Activated naive CD4-positive, alpha-beta T cell treated with anti-CD3 and anti-CD28 coated beads, Interleukin-2, amount 50 U/mL, for 72 hours (primary cell): ENCODE data around the gene KCNA10. TPM values are rescaled to one million over a fixed set of nuclear protein-coding genes. Genes with fewer than 3 reads are reported as not detected.

Source experiments
- ATAC-seq, 2 donors: fragments of 150-1000 bp; cut with Tn5 transposase; 2 replicates each; pipeline ENCODE4 v1.10.0; 2021; ENCODE audit warnings: mild to moderate bottlenecking in 2 of 2, moderate library complexity in 2 of 2
- DNase-seq, 2 donors: peaks; one replicate each; pipeline ENCODE4 v3.0.0; 2021 to 2022; ENCODE audit warnings: low spot score in 2 of 2
- H3K27ac Mint-ChIP-seq, 2 donors: one replicate each; pipeline ENCODE4 v1.8.0; 2022; ENCODE audit warnings: mild to moderate bottlenecking in 2 of 2, mixed read lengths in 2 of 2
- H3K36me3 Mint-ChIP-seq, 2 donors: one replicate each; pipeline ENCODE4 v1.8.0; 2022; ENCODE audit warnings: mixed read lengths in 2 of 2
- H3K9me3 Mint-ChIP-seq, 2 donors: one replicate each; pipeline ENCODE4 v1.8.0; 2022; ENCODE audit warnings: mixed read lengths in 2 of 2
- total RNA-seq, 2 donors: library from RNA; stranded (reverse); gene quantifications; one replicate each; pipeline ENCODE4 v1.2.3, GENCODE V29; 2022

Gene KCNA10
- total RNA-seq = not detected

GRCh38 chr1:110519125-110519810 is at the start of gene KCNA10:
TSS of gene KCNA10 (minus strand) at chr1:110519175. CDS start at chr1:110518787, 388 bp downstream.
- ATAC-seq = no peak

GRCh38 chr1:110566836-110567235 is 47.9 kb upstream of the KCNA10 start:
- no peak overlapping the region for H3K27ac Mint-ChIP-seq
- H3K9me3 Mint-ChIP-seq = no peaks in the 10 kb centered on the region
- ATAC-seq (no peak), DNase-seq (no peak)
- H3K36me3 Mint-ChIP-seq = no peaks in the 10 kb centered on the region

More at GRCh38 chr1:110519125-110519810, at the start of gene KCNA10:
- Mint-ChIP-seq H3K36me3 (no peaks in the 10 kb centered on the region), H3K27ac (no peak within 1 kb of the TSS), H3K9me3 (no peaks in the 10 kb centered on the region)
- no peak for DNase-seq

- no peak for ATAC-seq
- Mint-ChIP-seq H3K27ac (no peak overlapping the region), H3K36me3 (no peaks in the 10 kb centered on the region), H3K9me3 (no peaks in the 10 kb centered on the region)
- DNase-seq = no peak
Measured at GRCh38 chr1:110565565-110565964, 46.6 kb upstream of the KCNA10 start.

- no peak for DNase-seq
- no peak for ATAC-seq
- no peaks in the 10 kb centered on the region for H3K36me3 Mint-ChIP-seq
- H3K27ac Mint-ChIP-seq = no peak overlapping the region
- H3K9me3 Mint-ChIP-seq = no peaks in the 10 kb centered on the region
Measured at GRCh38 chr1:110563089-110563488, 44.1 kb upstream of the KCNA10 start.

GRCh38 chr1:110561596-110561995 is 42.6 kb upstream of the KCNA10 start:
- Mint-ChIP-seq H3K36me3 (no peaks in the 10 kb centered on the region), H3K27ac (no peak overlapping the region), H3K9me3 (no peaks in the 10 kb centered on the region)
- ATAC-seq = no peak
- no peak for DNase-seq

GRCh38 chr1:110559157-110559556 is 40.2 kb upstream of the KCNA10 start:
- DNase-seq = no peak
- Mint-ChIP-seq H3K9me3 (no peaks in the 10 kb centered on the region), H3K27ac (no peak overlapping the region), H3K36me3 (no peaks in the 10 kb centered on the region)
- ATAC-seq = peak; percentile 55 to 73

- ATAC-seq (no peak), DNase-seq (no peak)
- Mint-ChIP-seq H3K27ac (no peak overlapping the region), H3K36me3 (no peaks in the 10 kb centered on the region), H3K9me3 (no peaks in the 10 kb centered on the region)
Measured at GRCh38 chr1:110557481-110557880, 38.5 kb upstream of the KCNA10 start.

- no peaks in the 10 kb centered on the region for H3K9me3 Mint-ChIP-seq
- H3K36me3 Mint-ChIP-seq = no peaks in the 10 kb centered on the region
- no peak overlapping the region for H3K27ac Mint-ChIP-seq
- DNase-seq = no peak
- ATAC-seq = no peak
Measured at GRCh38 chr1:110556471-110556807, 37.5 kb upstream of the KCNA10 start.

- peak in 1 of 2 donors; percentile 5 for ATAC-seq
- DNase-seq = no peak
- Mint-ChIP-seq H3K9me3 (no peaks in the 10 kb centered on the region), H3K27ac (no peak overlapping the region), H3K36me3 (no peaks in the 10 kb centered on the region)
Measured at GRCh38 chr1:110555807-110556470, 37.0 kb upstream of the KCNA10 start.

GRCh38 chr1:110554871-110555801 is 36.2 kb upstream of the KCNA10 start:
- Mint-ChIP-seq H3K36me3 (no peaks in the 10 kb centered on the region), H3K27ac (no peak overlapping the region), H3K9me3 (no peaks in the 10 kb centered on the region)
- peak in 1 of 2 donors; percentile 63 for DNase-seq
- peak; percentile 72 to 89 for ATAC-seq

- ATAC-seq (no peak), DNase-seq (no peak)
- Mint-ChIP-seq H3K9me3 (no peaks in the 10 kb centered on the region), H3K36me3 (no peaks in the 10 kb centered on the region), H3K27ac (no peak overlapping the region)
Measured at GRCh38 chr1:110551278-110551809, 32.4 kb upstream of the KCNA10 start.

- Mint-ChIP-seq H3K36me3 (no peaks in the 10 kb centered on the region), H3K9me3 (no peaks in the 10 kb centered on the region), H3K27ac (no peak overlapping the region)
- ATAC-seq (no peak), DNase-seq (no peak)
Measured at GRCh38 chr1:110549831-110550230, 30.9 kb upstream of the KCNA10 start.

GRCh38 chr1:110548381-110548780 is 29.4 kb upstream of the KCNA10 start:
- H3K9me3 Mint-ChIP-seq = no peaks in the 10 kb centered on the region
- ATAC-seq = no peak
- no peaks in the 10 kb centered on the region for H3K36me3 Mint-ChIP-seq
- DNase-seq = no peak
- no peak overlapping the region for H3K27ac Mint-ChIP-seq

GRCh38 chr1:110547017-110547416 is 28.0 kb upstream of the KCNA10 start:
- no peak for DNase-seq
- no peak overlapping the region for H3K27ac Mint-ChIP-seq
- no peaks in the 10 kb centered on the region for H3K36me3 Mint-ChIP-seq
- no peaks in the 10 kb centered on the region for H3K9me3 Mint-ChIP-seq
- ATAC-seq = no peak

GRCh38 chr1:110545492-110545891 is 26.5 kb upstream of the KCNA10 start:
- H3K27ac Mint-ChIP-seq = no peak overlapping the region
- no peak for DNase-seq
- H3K9me3 Mint-ChIP-seq = no peaks in the 10 kb centered on the region
- no peaks in the 10 kb centered on the region for H3K36me3 Mint-ChIP-seq
- no peak for ATAC-seq

GRCh38 chr1:110544753-110545152 is 25.8 kb upstream of the KCNA10 start:
- no peak for ATAC-seq
- Mint-ChIP-seq H3K9me3 (no peaks in the 10 kb centered on the region), H3K27ac (no peak overlapping the region), H3K36me3 (no peaks in the 10 kb centered on the region)
- no peak for DNase-seq

GRCh38 chr1:110542725-110543124 is 23.8 kb upstream of the KCNA10 start:
- DNase-seq (no peak), ATAC-seq (no peak)
- no peaks in the 10 kb centered on the region for H3K36me3 Mint-ChIP-seq
- no peak overlapping the region for H3K27ac Mint-ChIP-seq
- H3K9me3 Mint-ChIP-seq = no peaks in the 10 kb centered on the region
